Panc1 (cell line): ENCODE results near the gene CD37. TPM values are rescaled to one million over a fixed set of nuclear protein-coding genes. Genes with fewer than 3 reads are reported as not detected.
A peak's percentile ranks its signal among the peaks of the same experiment; 100 is the strongest.

Source experiments
- ATAC-seq: fragments of 200-7000 bp; cut with Tn5 transposase; 2 replicates; pipeline ENCODE4 v1.9.1; 2020; ENCODE audit warnings: mild to moderate bottlenecking, moderate library complexity
- BruUV-seq: library from RNA; stranded (reverse); fragments of 400-500 nt; replicated peaks from 2 replicates; lab custom pipeline; 2021; lab: Mats Ljungman, UMichigan
- CTCF ChIA-PET: fragments of 300-600 bp; sonication (Branson Sonifier 250); formaldehyde crosslinking; loops from one replicate; lab custom pipeline; 2022; ENCODE audit warnings: antibody characterized with exemption; lab: Charles Lee
- POLR2A ChIA-PET: fragments of 300-600 bp; sonication (Branson Sonifier 250); formaldehyde crosslinking; loops from one replicate; lab custom pipeline; 2022; ENCODE audit warnings: antibody characterized with exemption; lab: Charles Lee
- DNase-seq: peaks from one replicate; pipeline ENCODE4 v3.0.0-alpha.2; 2010; ENCODE audit warnings: low read depth, low spot score
- H3K27ac ChIP-seq: 2 replicates; pipeline ENCODE4 v1.5.1; 2011; ENCODE audit warnings: mild to moderate bottlenecking, low read length, inconsistent platforms
- H3K27me3 ChIP-seq: fragments of 200-500 bp; sonication (Bioruptor generic); 2 replicates; pipeline ENCODE4 v1.6.0; 2014; ENCODE audit warnings: low read length, inconsistent platforms; ENCODE audit not compliant: control insufficient read depth, insufficient read depth
- H3K36me3 ChIP-seq: fragments of 200-500 bp; sonication (Bioruptor generic); 2 replicates; pipeline ENCODE4 v1.5.1; 2014; ENCODE audit warnings: inconsistent platforms, mild to moderate bottlenecking, low read length, moderate library complexity; ENCODE audit not compliant: control insufficient read depth, insufficient read depth
- H3K4me1 ChIP-seq: 2 replicates; pipeline ENCODE4 v1.5.1; 2011; ENCODE audit warnings: inconsistent platforms, mild to moderate bottlenecking, low read length, moderate library complexity; ENCODE audit not compliant: control insufficient read depth, insufficient read depth
- H3K4me3 ChIP-seq, 2 experiments: 2 replicates each; pipeline ENCODE4 v1.5.1; 2011 to 2012; ENCODE audit warnings: low read depth in 2 of 2, low read length in 2 of 2, mild to moderate bottlenecking in 2 of 2, inconsistent platforms in 1 of 2, moderate library complexity in 1 of 2
- H3K9me3 ChIP-seq: fragments of 200-500 bp; sonication (Bioruptor generic); 2 replicates; pipeline ENCODE4 v1.5.1; 2014; ENCODE audit warnings: low read depth, mild to moderate bottlenecking, inconsistent platforms, low read length, moderate library complexity; ENCODE audit not compliant: control insufficient read depth, insufficient read depth
- POLR2AphosphoS5 ChIP-seq: IDR thresholded peaks from 2 replicates; pipeline ENCODE4 v1.6.1; 2012; ENCODE audit warnings: mild to moderate bottlenecking, low read depth, low read length, moderate library complexity
- SIN3A ChIP-seq: IDR thresholded peaks from 2 replicates; pipeline ENCODE4 v1.6.1; 2012; ENCODE audit warnings: low read depth, mild to moderate bottlenecking, low read length, moderate library complexity, borderline replicate concordance; ENCODE audit not compliant: insufficient read depth
- TCF7L2 ChIP-seq: IDR thresholded peaks from 2 replicates; pipeline ENCODE4 v1.6.1; 2011; ENCODE audit warnings: mild to moderate bottlenecking, low read depth, low read length, inconsistent platforms
- in situ Hi-C: cut with HindIII; loops from 2 replicates; pipeline ENCODE4 v1.10.0; 2016; ENCODE audit warnings: low sequenced_read_pairs, low pct_unique_long_range_greater_than_20kb
- intact Hi-C: fragments of 100-400 bp; cut with micrococcal nuclease; formaldehyde crosslinking; loops from one replicate; pipeline ENCODE4 v1.10.0; 2022; ENCODE audit not compliant: unreplicated experiment
- total RNA-seq: library from RNA; stranded (reverse); gene quantifications from one replicate; pipeline ENCODE4 v1.2.1, GENCODE V29; 2021; ENCODE audit not compliant: unreplicated experiment
- TF ChIP-seq, protein P1 (sequence below), 2 experiments: IDR thresholded peaks; 2 replicates each; pipeline ENCODE4 v1.6.1; 2011 to 2012; ENCODE audit warnings: low read depth in 2 of 2, control low read depth in 1 of 2, low read length in 1 of 2, mild to moderate bottlenecking in 1 of 2, moderate library complexity in 1 of 2; ENCODE audit not compliant: insufficient read depth in 1 of 2
- TF ChIP-seq, protein P2 (sequence below): fragments of 450-650 bp; IDR thresholded peaks from 2 replicates; pipeline ENCODE4 v1.5.1; 2017; ENCODE audit warnings: mild to moderate bottlenecking

The CD37 gene
- total RNA-seq, 1 experiment from 2014 or later, result 0.33 TPM

DNA sequence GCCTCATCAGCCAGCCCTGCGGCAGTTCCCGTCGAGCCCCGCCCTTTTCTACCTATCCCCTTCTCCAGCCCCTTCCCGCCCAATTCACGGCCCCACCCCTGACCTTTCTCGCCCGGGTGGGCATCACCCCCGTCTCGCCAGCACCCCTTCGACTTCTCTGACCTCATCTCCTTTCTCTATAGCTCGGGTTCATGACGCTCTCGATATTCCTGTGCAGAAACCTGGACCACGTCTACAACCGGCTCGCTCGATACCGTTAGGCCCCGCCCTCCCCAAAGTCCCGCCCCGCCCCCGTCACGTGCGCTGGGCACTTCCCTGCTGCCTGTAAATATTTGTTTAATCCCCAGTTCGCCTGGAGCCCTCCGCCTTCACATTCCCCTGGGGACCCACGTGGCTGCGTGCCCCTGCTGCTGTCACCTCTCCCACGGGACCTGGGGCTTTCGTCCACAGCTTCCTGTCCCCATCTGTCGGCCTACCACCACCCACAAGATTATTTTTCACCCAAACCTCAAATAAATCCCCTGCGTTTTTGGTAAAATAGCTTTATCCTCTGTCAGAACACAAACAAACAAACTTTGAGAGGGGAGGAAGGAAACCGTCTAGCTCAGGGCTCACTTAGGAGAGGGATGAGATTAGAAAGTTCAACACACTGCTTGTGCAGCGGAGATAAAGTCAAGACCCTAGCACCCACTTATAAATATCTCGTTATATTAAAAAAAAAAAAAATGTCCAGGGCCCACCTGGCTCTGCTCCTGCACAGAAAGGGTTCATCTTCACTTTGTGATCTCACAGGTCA lies 5.1 kb downstream of the CD37 start:
- DNase-seq, result no peak
- CTCF ChIA-PET, result interaction anchor here (0.5 kb wide), 1 partner anchor 103 kb away, joined by 4 read pairs; no protein-coding TSS in a partner anchor
- in situ Hi-C loops, result no loop called here

DNA sequence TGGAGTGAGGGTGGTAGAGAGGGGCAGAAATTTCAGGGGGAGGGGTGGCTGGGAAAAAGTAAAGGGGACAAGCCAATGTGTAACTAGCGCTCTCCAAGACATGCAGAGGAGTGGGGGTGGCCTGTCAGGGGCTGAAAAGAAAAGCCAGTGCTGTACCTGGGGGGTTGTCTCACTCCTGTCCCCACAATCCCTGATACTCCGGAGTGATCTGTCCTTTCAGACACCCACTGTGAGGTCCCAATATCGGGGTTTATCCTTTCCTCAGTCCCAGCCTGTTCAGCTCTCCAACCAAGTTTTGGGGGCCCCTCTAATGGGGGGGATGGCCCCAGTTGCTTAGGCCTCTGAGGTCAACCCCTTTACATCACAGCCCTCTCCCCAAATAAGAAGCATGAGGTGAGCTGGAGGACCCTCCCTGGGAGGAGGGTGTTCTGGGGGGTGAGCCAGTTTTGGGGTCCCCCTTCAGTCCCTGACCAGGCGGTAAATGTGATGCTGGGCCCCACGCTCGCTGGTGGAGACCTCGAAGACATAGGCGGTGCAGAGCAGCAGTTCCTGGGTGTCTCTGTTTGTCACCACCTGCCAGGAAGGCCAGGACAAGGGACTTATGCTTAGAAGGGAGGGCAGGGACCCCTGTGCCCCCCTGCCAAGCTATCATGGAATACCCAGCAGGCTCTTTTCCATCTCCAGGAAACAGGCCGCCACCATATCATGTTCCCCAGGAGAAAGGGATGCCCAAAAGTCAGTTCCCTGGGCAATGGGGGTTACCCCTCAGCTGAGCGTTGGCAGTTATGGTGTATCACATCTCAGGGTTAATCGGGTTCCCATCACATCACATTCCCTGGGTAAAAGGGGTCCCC lies 5.9 kb downstream of the CD37 start:
- ATAC-seq (no peak), DNase-seq (no peak)
- no peaks in the 10 kb centered on the region for H3K36me3 ChIP-seq
- H3K9me3 ChIP-seq, result no peaks in the 10 kb centered on the region
- no peak overlapping the region for H3K27ac ChIP-seq
- ChIA-PET CTCF (no interaction called here), POLR2A (no interaction called here)
- TF ChIP-seq, protein P1, sequence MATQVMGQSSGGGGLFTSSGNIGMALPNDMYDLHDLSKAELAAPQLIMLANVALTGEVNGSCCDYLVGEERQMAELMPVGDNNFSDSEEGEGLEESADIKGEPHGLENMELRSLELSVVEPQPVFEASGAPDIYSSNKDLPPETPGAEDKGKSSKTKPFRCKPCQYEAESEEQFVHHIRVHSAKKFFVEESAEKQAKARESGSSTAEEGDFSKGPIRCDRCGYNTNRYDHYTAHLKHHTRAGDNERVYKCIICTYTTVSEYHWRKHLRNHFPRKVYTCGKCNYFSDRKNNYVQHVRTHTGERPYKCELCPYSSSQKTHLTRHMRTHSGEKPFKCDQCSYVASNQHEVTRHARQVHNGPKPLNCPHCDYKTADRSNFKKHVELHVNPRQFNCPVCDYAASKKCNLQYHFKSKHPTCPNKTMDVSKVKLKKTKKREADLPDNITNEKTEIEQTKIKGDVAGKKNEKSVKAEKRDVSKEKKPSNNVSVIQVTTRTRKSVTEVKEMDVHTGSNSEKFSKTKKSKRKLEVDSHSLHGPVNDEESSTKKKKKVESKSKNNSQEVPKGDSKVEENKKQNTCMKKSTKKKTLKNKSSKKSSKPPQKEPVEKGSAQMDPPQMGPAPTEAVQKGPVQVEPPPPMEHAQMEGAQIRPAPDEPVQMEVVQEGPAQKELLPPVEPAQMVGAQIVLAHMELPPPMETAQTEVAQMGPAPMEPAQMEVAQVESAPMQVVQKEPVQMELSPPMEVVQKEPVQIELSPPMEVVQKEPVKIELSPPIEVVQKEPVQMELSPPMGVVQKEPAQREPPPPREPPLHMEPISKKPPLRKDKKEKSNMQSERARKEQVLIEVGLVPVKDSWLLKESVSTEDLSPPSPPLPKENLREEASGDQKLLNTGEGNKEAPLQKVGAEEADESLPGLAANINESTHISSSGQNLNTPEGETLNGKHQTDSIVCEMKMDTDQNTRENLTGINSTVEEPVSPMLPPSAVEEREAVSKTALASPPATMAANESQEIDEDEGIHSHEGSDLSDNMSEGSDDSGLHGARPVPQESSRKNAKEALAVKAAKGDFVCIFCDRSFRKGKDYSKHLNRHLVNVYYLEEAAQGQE (IDR thresholded peaks at IDR 0.05; ENCODE audit: insufficient read depth in 1 of 2, low read depth in 2 of 2, low read length in 1 of 2), result no peak
- no peak for TF ChIP-seq POLR2AphosphoS5
- no peak for TF ChIP-seq TCF7L2
- TF ChIP-seq, protein P2, sequence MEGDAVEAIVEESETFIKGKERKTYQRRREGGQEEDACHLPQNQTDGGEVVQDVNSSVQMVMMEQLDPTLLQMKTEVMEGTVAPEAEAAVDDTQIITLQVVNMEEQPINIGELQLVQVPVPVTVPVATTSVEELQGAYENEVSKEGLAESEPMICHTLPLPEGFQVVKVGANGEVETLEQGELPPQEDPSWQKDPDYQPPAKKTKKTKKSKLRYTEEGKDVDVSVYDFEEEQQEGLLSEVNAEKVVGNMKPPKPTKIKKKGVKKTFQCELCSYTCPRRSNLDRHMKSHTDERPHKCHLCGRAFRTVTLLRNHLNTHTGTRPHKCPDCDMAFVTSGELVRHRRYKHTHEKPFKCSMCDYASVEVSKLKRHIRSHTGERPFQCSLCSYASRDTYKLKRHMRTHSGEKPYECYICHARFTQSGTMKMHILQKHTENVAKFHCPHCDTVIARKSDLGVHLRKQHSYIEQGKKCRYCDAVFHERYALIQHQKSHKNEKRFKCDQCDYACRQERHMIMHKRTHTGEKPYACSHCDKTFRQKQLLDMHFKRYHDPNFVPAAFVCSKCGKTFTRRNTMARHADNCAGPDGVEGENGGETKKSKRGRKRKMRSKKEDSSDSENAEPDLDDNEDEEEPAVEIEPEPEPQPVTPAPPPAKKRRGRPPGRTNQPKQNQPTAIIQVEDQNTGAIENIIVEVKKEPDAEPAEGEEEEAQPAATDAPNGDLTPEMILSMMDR, result no peak
- no peak for TF ChIP-seq SIN3A
- H3K4me1 ChIP-seq, result peaks cover 3% of the 10 kb centered on the region; the same call in 1 of the 2 replicates
- in situ Hi-C loops (no loop called here), intact Hi-C loops (no loop called here)
- TSS peak; percentile 74 for BruUV-seq
- no peaks in the 10 kb centered on the region for H3K27me3 ChIP-seq
- H3K4me3 ChIP-seq, result no peak overlapping the region

More for the DNA sequence above, 5.1 kb downstream of the CD37 start:
- BruUV-seq, result no TSS peak
- H3K27ac ChIP-seq, result peak overlapping the region; percentile 59
- no peaks in the 10 kb centered on the region for H3K27me3 ChIP-seq
- peak; percentile 42 for ATAC-seq
- intact Hi-C loops, result no loop called here
- peak overlapping the region; percentile 33 to 64 for H3K4me3 ChIP-seq
- peaks cover 3% of the 10 kb centered on the region; the same call in 1 of the 2 replicates for H3K4me1 ChIP-seq
- H3K9me3 ChIP-seq, result no peaks in the 10 kb centered on the region
- no peaks in the 10 kb centered on the region for H3K36me3 ChIP-seq
- TF ChIP-seq, protein P1 (IDR thresholded peaks at IDR 0.05; ENCODE audit: insufficient read depth in 1 of 2, low read depth in 2 of 2, low read length in 1 of 2), result no peak
- TF ChIP-seq POLR2AphosphoS5, result no peak; the same call in 1 of the 2 replicates
- no peak for TF ChIP-seq TCF7L2
- TF ChIP-seq, protein P2, result no peak
- TF ChIP-seq SIN3A, result no peak
- POLR2A ChIA-PET, result interaction anchor here (0.8 kb wide), 1 partner anchor 20 kb away, joined by 6 read pairs; no protein-coding TSS in a partner anchor
